OCI-LY1 (cell line): Measurements from ENCODE around the gene ELN.

ENCODE experiments used
- H2AFZ ChIP-seq: fragments of 200-600 bp; sonication (generic), shearing (Covaris generic); 2 replicates; pipeline ENCODE4 v1.6.0; 2014; ENCODE audit warnings: antibody characterized with exemption, mild to moderate bottlenecking, low read length
- H3F3A ChIP-seq: fragments of 200-600 bp; sonication (generic), shearing (Covaris generic); 2 replicates; pipeline ENCODE4 v1.6.0; 2014; ENCODE audit warnings: mild to moderate bottlenecking, antibody characterized with exemption, low read length, moderate library complexity; ENCODE audit not compliant: insufficient read depth
- H3K27ac ChIP-seq: fragments of 200-600 bp; sonication (generic); 2 replicates; pipeline ENCODE4 v1.5.1; 2014; ENCODE audit warnings: low read length, mixed run types, mild to moderate bottlenecking, low read depth; ENCODE audit not compliant: poor library complexity, severe bottlenecking
- H3K27me3 ChIP-seq: fragments of 200-600 bp; sonication (generic); 2 replicates; pipeline ENCODE4 v1.6.0; 2014; ENCODE audit warnings: antibody characterized with exemption, mild to moderate bottlenecking, low read length, moderate library complexity; ENCODE audit not compliant: insufficient read depth
- H3K36me3 ChIP-seq: fragments of 200-600 bp; sonication (generic); 2 replicates; pipeline ENCODE4 v1.6.1; 2014; ENCODE audit warnings: mild to moderate bottlenecking, antibody characterized with exemption, low read length, moderate library complexity, mixed read lengths; ENCODE audit not compliant: insufficient read depth
- H3K4me1 ChIP-seq: fragments of 200-600 bp; sonication (generic); 2 replicates; pipeline ENCODE4 v1.5.1; 2014; ENCODE audit warnings: mild to moderate bottlenecking, low read length, moderate library complexity; ENCODE audit not compliant: insufficient read depth, severe bottlenecking
- H3K4me2 ChIP-seq: fragments of 200-600 bp; sonication (generic), shearing (Covaris generic); 2 replicates; pipeline ENCODE4 v1.6.1; 2014; ENCODE audit warnings: low read length
- H3K4me3 ChIP-seq: fragments of 200-600 bp; sonication (generic); 2 replicates; pipeline ENCODE4 v1.5.1; 2014; ENCODE audit warnings: low read length, low read depth, mild to moderate bottlenecking, mixed read lengths; ENCODE audit not compliant: poor library complexity, severe bottlenecking
- H3K79me2 ChIP-seq: fragments of 200-600 bp; shearing (Covaris generic); 2 replicates; pipeline ENCODE4 v1.6.1; 2016; ENCODE audit warnings: mixed run types, low read length, mixed read lengths; ENCODE audit not compliant: insufficient read depth
- H3K9ac ChIP-seq: fragments of 200-600 bp; sonication (generic), shearing (Covaris generic); 2 replicates; pipeline ENCODE4 v1.6.1; 2014; ENCODE audit warnings: mild to moderate bottlenecking, low read length, mixed read lengths
- H3K9me2 ChIP-seq: fragments of 200-600 bp; sonication (generic), shearing (Covaris generic); 2 replicates; pipeline ENCODE4 v1.6.1; 2014; ENCODE audit warnings: low read depth, mild to moderate bottlenecking, low read length, mixed read lengths
- H3K9me3 ChIP-seq: fragments of 200-600 bp; shearing (Covaris generic); 2 replicates; pipeline ENCODE4 v1.6.1; 2014; ENCODE audit warnings: low read length, mixed read lengths
- H4K20me1 ChIP-seq: fragments of 200-600 bp; sonication (generic), shearing (Covaris generic); 2 replicates; pipeline ENCODE4 v1.6.0; 2016; ENCODE audit warnings: mild to moderate bottlenecking, low read length; ENCODE audit not compliant: insufficient read depth
- EZH2 ChIP-seq: fragments of 200-600 bp; sonication (generic), shearing (Covaris generic); IDR thresholded peaks from 2 replicates; pipeline ENCODE4 v1.8.0; 2017; ENCODE audit warnings: borderline replicate concordance, mixed run types, mild to moderate bottlenecking, antibody characterized with exemption, low read length, moderate library complexity, mixed read lengths
- TF ChIP-seq, protein P1 (sequence below): fragments of 200-600 bp; sonication (generic), shearing (Covaris generic); IDR thresholded peaks from 2 replicates; pipeline ENCODE4 v1.5.1; 2017; ENCODE audit warnings: mild to moderate bottlenecking, antibody characterized with exemption, low read length, moderate library complexity, mixed read lengths

The ELN gene

DNA sequence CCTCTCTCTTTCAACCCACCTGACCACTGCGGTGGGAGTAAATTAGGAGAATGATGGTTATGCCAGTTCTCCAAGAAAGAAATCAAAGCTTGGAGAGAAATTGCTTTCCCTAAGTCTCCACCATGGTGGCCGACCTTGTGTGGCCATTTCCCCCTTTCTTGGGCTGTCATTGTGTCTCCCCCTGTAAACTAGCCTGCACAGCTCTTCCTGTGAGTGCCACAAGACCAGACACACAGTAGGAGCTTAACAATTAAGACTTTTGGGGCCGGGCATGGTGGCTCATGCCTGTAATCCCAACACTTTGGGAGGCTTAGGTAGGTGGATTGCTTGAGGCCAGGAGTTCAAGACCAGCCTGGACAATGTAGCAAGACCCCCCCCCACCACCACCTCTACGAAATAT is 36.7 kb downstream of the ELN start:
- Histone ChIP-seq H4K20me1 (no peaks in the 10 kb centered on the region), H2AFZ (no peak overlapping the region), H3K4me1 (peaks cover 13% of the 10 kb centered on the region), H3K27me3 (peaks cover 10% of the 10 kb centered on the region; the same call in 1 of the 2 replicates), H3K9me3 (no peaks in the 10 kb centered on the region), H3K36me3 (no peaks in the 10 kb centered on the region), H3K4me2 (no peak overlapping the region), H3K4me3 (no peak overlapping the region), H3F3A (no peaks in the 10 kb centered on the region), H3K79me2 (no peaks in the 10 kb centered on the region), H3K27ac (no peak overlapping the region), H3K9me2 (no peaks in the 10 kb centered on the region), H3K9ac (no peak overlapping the region)
- TF ChIP-seq EZH2 = no peak
- TF ChIP-seq, protein P1, sequence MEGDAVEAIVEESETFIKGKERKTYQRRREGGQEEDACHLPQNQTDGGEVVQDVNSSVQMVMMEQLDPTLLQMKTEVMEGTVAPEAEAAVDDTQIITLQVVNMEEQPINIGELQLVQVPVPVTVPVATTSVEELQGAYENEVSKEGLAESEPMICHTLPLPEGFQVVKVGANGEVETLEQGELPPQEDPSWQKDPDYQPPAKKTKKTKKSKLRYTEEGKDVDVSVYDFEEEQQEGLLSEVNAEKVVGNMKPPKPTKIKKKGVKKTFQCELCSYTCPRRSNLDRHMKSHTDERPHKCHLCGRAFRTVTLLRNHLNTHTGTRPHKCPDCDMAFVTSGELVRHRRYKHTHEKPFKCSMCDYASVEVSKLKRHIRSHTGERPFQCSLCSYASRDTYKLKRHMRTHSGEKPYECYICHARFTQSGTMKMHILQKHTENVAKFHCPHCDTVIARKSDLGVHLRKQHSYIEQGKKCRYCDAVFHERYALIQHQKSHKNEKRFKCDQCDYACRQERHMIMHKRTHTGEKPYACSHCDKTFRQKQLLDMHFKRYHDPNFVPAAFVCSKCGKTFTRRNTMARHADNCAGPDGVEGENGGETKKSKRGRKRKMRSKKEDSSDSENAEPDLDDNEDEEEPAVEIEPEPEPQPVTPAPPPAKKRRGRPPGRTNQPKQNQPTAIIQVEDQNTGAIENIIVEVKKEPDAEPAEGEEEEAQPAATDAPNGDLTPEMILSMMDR = no peak

DNA sequence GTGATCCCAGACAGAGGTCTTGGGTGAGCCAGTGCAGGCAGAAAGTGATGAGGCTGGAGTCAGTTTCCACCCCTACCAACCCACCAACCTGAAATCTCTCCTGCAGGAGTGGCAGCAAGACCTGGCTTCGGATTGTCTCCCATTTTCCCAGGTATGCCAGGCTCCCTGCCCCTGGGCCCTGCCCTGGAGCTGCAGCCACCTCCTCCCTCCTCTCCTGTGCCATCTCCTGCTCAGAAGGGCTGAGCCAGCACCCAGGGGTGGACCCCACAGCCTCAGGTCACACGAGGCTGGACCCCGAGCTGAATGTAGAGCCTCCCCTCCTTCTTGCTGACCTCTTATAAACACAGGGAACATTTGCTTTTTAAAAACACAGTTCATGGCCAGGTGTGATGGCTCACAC is 38.7 kb downstream of the ELN start:
- no peaks in the 10 kb centered on the region for H3K9me2 ChIP-seq
- H3K4me1 ChIP-seq = peaks cover 13% of the 10 kb centered on the region
- H3K9ac ChIP-seq = no peak overlapping the region
- no peaks in the 10 kb centered on the region for H3K79me2 ChIP-seq
- H3F3A ChIP-seq = no peaks in the 10 kb centered on the region
- H3K9me3 ChIP-seq = no peaks in the 10 kb centered on the region
- no peak overlapping the region for H3K4me3 ChIP-seq
- H3K27me3 ChIP-seq = peaks cover 3% of the 10 kb centered on the region; the same call in 1 of the 2 replicates
- no peak overlapping the region for H3K27ac ChIP-seq
- no peak overlapping the region for H3K4me2 ChIP-seq
- no peak overlapping the region for H2AFZ ChIP-seq
- H4K20me1 ChIP-seq = no peaks in the 10 kb centered on the region
- H3K36me3 ChIP-seq = no peaks in the 10 kb centered on the region
- TF ChIP-seq, protein P1 = no peak

DNA sequence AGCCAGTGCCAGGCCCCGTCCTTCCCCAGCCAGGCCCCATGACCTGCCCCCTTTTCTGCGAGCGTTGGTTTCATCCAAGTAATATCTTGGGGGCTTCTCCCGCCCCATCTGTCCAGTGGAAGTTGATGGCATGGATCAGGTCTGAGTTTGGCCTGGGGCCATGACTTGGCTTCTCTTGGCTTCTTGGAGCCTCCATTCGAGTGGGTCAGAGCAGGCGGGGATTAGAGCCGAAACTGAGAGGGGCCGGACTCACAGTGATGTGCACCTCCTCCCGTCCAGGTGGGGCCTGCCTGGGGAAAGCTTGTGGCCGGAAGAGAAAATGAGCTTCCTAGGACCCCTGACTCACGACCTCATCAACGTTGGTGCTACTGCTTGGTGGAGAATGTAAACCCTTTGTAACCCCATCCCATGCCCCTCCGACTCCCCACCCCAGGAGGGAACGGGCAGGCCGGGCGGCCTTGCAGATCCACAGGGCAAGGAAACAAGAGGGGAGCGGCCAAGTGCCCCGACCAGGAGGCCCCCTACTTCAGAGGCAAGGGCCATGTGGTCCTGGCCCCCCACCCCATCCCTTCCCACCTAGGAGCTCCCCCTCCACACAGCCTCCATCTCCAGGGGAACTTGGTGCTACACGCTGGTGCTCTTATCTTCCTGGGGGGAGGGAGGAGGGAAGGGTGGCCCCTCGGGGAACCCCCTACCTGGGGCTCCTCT is 40.6 kb downstream of the ELN start:
- no peak overlapping the region for H3K4me2 ChIP-seq
- no peaks in the 10 kb centered on the region for H4K20me1 ChIP-seq
- H3K79me2 ChIP-seq = no peaks in the 10 kb centered on the region
- no peaks in the 10 kb centered on the region for H3K9me3 ChIP-seq
- peaks cover 3% of the 10 kb centered on the region; the same call in 1 of the 2 replicates for H3K27me3 ChIP-seq
- no peak overlapping the region for H3K27ac ChIP-seq
- no peaks in the 10 kb centered on the region for H3K9me2 ChIP-seq
- no peaks in the 10 kb centered on the region for H3F3A ChIP-seq
- H3K9ac ChIP-seq = no peak overlapping the region
- peaks cover 4% of the 10 kb centered on the region for H3K4me1 ChIP-seq
- no peak overlapping the region for H3K4me3 ChIP-seq
- TF ChIP-seq, protein P1 = no peak
- no peak for TF ChIP-seq EZH2
- no peak overlapping the region for H2AFZ ChIP-seq
- H3K36me3 ChIP-seq = no peaks in the 10 kb centered on the region
